Activated CD8-positive, alpha-beta T cell treated with anti-CD3 and anti-CD28 coated beads for 36 hours (primary cell): ENCODE measurements around the gene BLZF1. TPM values are rescaled to one million over a fixed set of nuclear protein-coding genes. Genes with fewer than 3 reads are reported as not detected.
"Not testable (repeated sequence)": the region's sequence is repeated elsewhere in the genome, so short reads cannot be mapped to it uniquely, and the experiment has no call there.

ENCODE experiments used
- ATAC-seq: fragments of 200-7000 bp; cut with Tn5 transposase; one replicate; pipeline ENCODE4 v1.10.0; 2021; ENCODE audit warnings: mild to moderate bottlenecking, moderate library complexity
- CTCF ChIA-PET: fragments of 350-600 bp; sonication (Branson Sonifier 250); formaldehyde crosslinking; loops from one replicate; lab custom pipeline; 2021; ENCODE audit warnings: antibody characterized with exemption; lab: Charles Lee
- POLR2A ChIA-PET: fragments of 350-600 bp; sonication (Branson Sonifier 250); formaldehyde crosslinking; loops from one replicate; lab custom pipeline; 2021; ENCODE audit warnings: antibody characterized with exemption; lab: Charles Lee
- DNase-seq: peaks from one replicate; pipeline ENCODE4 v3.0.0-alpha.2; 2020
- H3K27ac Mint-ChIP-seq: one replicate; pipeline ENCODE4 v1.8.0; 2021; ENCODE audit warnings: mild to moderate bottlenecking, mixed read lengths
- H3K27me3 Mint-ChIP-seq: one replicate; pipeline ENCODE4 v1.8.0; 2021; ENCODE audit warnings: mixed read lengths
- H3K36me3 Mint-ChIP-seq: one replicate; pipeline ENCODE4 v1.8.0; 2021; ENCODE audit warnings: low read depth, mixed read lengths
- H3K4me1 Mint-ChIP-seq: one replicate; pipeline ENCODE4 v1.8.0; 2021; ENCODE audit warnings: low read depth, mixed read lengths
- H3K4me3 Mint-ChIP-seq: one replicate; pipeline ENCODE4 v1.8.0; 2021; ENCODE audit warnings: mild to moderate bottlenecking, moderate library complexity, mixed read lengths
- H3K9me3 Mint-ChIP-seq: one replicate; pipeline ENCODE4 v1.8.0; 2021; ENCODE audit warnings: mixed read lengths
- CTCF ChIP-seq: fragments of 200-600 bp; IDR thresholded peaks from one replicate; pipeline ENCODE4 v1.8.0; 2022; ENCODE audit warnings: antibody characterized with exemption, mild to moderate bottlenecking
- intact Hi-C: fragments of 100-400 bp; cut with micrococcal nuclease; formaldehyde crosslinking; loops from one replicate; pipeline ENCODE4 v1.10.0; 2022
- total RNA-seq, 2 experiments: library from RNA; stranded (reverse); gene quantifications; one replicate each; pipeline ENCODE4 v1.2.3, GENCODE V29; 2021

BLZF1 gene
- total RNA-seq, 2 experiments from 2014 or later, result 9.8 to 10.1 TPM

- no peak for DNase-seq
- peaks cover 36% of the 10 kb centered on the region for H3K36me3 Mint-ChIP-seq
- intact Hi-C loops, result no loop called here
- ChIA-PET POLR2A (no interaction called here), CTCF (no interaction called here)
- no peak for TF ChIP-seq CTCF
- no peaks in the 10 kb centered on the region for H3K9me3 Mint-ChIP-seq
- no peaks in the 10 kb centered on the region for H3K27me3 Mint-ChIP-seq
- peaks cover 17% of the 10 kb centered on the region for H3K4me1 Mint-ChIP-seq
- no peak overlapping the region for H3K27ac Mint-ChIP-seq
- no peak overlapping the region for H3K4me3 Mint-ChIP-seq
- no peak for ATAC-seq
Measured at GRCh38 chr1:169387399-169387798, 19.4 kb downstream of the BLZF1 start.

GRCh38 chr1:169390303-169390702 is 22.3 kb downstream of the BLZF1 start:
- POLR2A ChIA-PET, result interaction anchor here (1.0 kb wide), 1 partner anchor 347 kb away, joined by 3 read pairs; no protein-coding TSS in a partner anchor

GRCh38 chr1:169392406-169392805 is 24.4 kb downstream of the BLZF1 start:
- TF ChIP-seq CTCF, result no peak
- Mint-ChIP-seq H3K27ac (no peak overlapping the region), H3K4me1 (peaks cover 17% of the 10 kb centered on the region), H3K4me3 (no peak overlapping the region), H3K27me3 (no peaks in the 10 kb centered on the region), H3K9me3 (no peaks in the 10 kb centered on the region), H3K36me3 (peaks cover 39% of the 10 kb centered on the region)
- ATAC-seq (no peak), DNase-seq (no peak)
- ChIA-PET POLR2A (no interaction called here), CTCF (no interaction called here)
- intact Hi-C loops, result no loop called here

More at GRCh38 chr1:169390303-169390702, 22.3 kb downstream of the BLZF1 start:
- Mint-ChIP-seq H3K4me3 (no peak overlapping the region), H3K27me3 (no peaks in the 10 kb centered on the region), H3K9me3 (no peaks in the 10 kb centered on the region), H3K36me3 (peaks cover 45% of the 10 kb centered on the region), H3K27ac (peak overlapping the region; percentile 76), H3K4me1 (peaks cover 17% of the 10 kb centered on the region)
- intact Hi-C loops, result no loop called here
- TF ChIP-seq CTCF, result no peak
- CTCF ChIA-PET, result interaction anchor here (0.8 kb wide), 1 partner anchor 322 kb away, joined by 3 read pairs; no protein-coding TSS in a partner anchor
- ATAC-seq (peak; percentile 88), DNase-seq (no peak)

GRCh38 chr1:169395955-169396354 is 28.0 kb downstream of the BLZF1 start:
- POLR2A ChIA-PET, result no interaction called here
- peaks cover 19% of the 10 kb centered on the region for H3K36me3 Mint-ChIP-seq
- no peaks in the 10 kb centered on the region for H3K27me3 Mint-ChIP-seq
- ATAC-seq (no peak), DNase-seq (no peak)
- H3K27ac Mint-ChIP-seq, result no peak overlapping the region
- CTCF ChIA-PET, result no interaction called here
- intact Hi-C loops, result no loop called here
- no peak overlapping the region for H3K4me3 Mint-ChIP-seq
- no peak for TF ChIP-seq CTCF
- H3K4me1 Mint-ChIP-seq, result no peaks in the 10 kb centered on the region
- H3K9me3 Mint-ChIP-seq, result peaks cover 2% of the 10 kb centered on the region

GRCh38 chr1:169402578-169402977 is 34.6 kb downstream of the BLZF1 start:
- ATAC-seq, H3K27me3 Mint-ChIP-seq, H3K36me3 Mint-ChIP-seq, intact Hi-C loops, H3K4me1 Mint-ChIP-seq, POLR2A ChIA-PET, H3K27ac Mint-ChIP-seq, CTCF ChIA-PET, DNase-seq, H3K4me3 Mint-ChIP-seq: not testable (repeated sequence)
- peaks cover 28% of the 10 kb centered on the region for H3K9me3 Mint-ChIP-seq

GRCh38 chr1:169408340-169408739 is 40.3 kb downstream of the BLZF1 start:
- H3K9me3 Mint-ChIP-seq, result peaks cover 35% of the 10 kb centered on the region
- CTCF ChIA-PET, H3K27ac Mint-ChIP-seq, H3K27me3 Mint-ChIP-seq, POLR2A ChIA-PET, intact Hi-C loops, DNase-seq, H3K4me3 Mint-ChIP-seq, H3K4me1 Mint-ChIP-seq, H3K36me3 Mint-ChIP-seq, ATAC-seq: not testable (repeated sequence)
